Astrocyte of the spinal cord (primary cell): ENCODE results near the gene RACK1.

Source experiments
- DNase-seq: peaks from one replicate; pipeline ENCODE4 v3.0.0; 2011; ENCODE audit warnings: low read depth, low spot score
- H3K4me3 ChIP-seq: 2 replicates; pipeline ENCODE4 v1.5.1; 2011; ENCODE audit warnings: low read depth, mild to moderate bottlenecking, low read length, moderate library complexity
- CTCF ChIP-seq: IDR thresholded peaks from 2 replicates; pipeline ENCODE4 v1.5.1; 2012; ENCODE audit warnings: low read depth, mild to moderate bottlenecking, low read length, inconsistent platforms
- in situ Hi-C: cut with HindIII; loops from 2 replicates; pipeline ENCODE4 v1.10.0; 2017; ENCODE audit warnings: low sequenced_read_pairs

RACK1 gene

GRCh38 chr5:181186986-181187499 is 56.7 kb downstream of the RACK1 start:
- peak overlapping the region; percentile 43 for H3K4me3 ChIP-seq
- DNase-seq = no peak
- in situ Hi-C loops = no loop called here

More at GRCh38 chr5:181186986-181187499, 56.7 kb downstream of the RACK1 start:
- no peak for TF ChIP-seq CTCF
